Natural killer cell (primary cell): ENCODE data around the gene ATAD1. TPM values are rescaled to one million over a fixed set of nuclear protein-coding genes. Genes with fewer than 3 reads are reported as not detected.

Experiments
- ATAC-seq, 3 donors: fragments of 150-1000 bp in 2 of 3; fragments of 200-7000 bp in 1 of 3; cut with Tn5 transposase; 1 replicate in 1 of 3; 2 replicates in 2 of 3; pipeline ENCODE4 v1.10.0; 2021; ENCODE audit warnings: mild to moderate bottlenecking in 2 of 3, moderate library complexity in 2 of 3
- DNase-seq, 2 donors: peaks; one replicate each; pipeline versions ENCODE4 v3.0.0 to v3.0.0-alpha.2; 2013 to 2021; ENCODE audit warnings: mixed read lengths in 1 of 2
- H3K27ac ChIP-seq: one replicate; pipeline ENCODE4 v1.5.1; 2013; ENCODE audit warnings: mild to moderate bottlenecking, low read length
- H3K27me3 ChIP-seq: one replicate; pipeline ENCODE4 v1.6.1; 2013; ENCODE audit warnings: low read length; ENCODE audit not compliant: control insufficient read depth, insufficient read depth
- H3K36me3 ChIP-seq: one replicate; pipeline ENCODE4 v1.6.1; 2013; ENCODE audit warnings: low read length; ENCODE audit not compliant: control insufficient read depth, insufficient read depth
- H3K4me1 ChIP-seq: one replicate; pipeline ENCODE4 v1.6.1; 2013; ENCODE audit warnings: low read length; ENCODE audit not compliant: control insufficient read depth, insufficient read depth
- H3K4me3 ChIP-seq: one replicate; pipeline ENCODE4 v1.5.1; 2013; ENCODE audit warnings: low read length
- H3K9me3 ChIP-seq: one replicate; pipeline ENCODE4 v1.6.1; 2013; ENCODE audit warnings: low read length; ENCODE audit not compliant: control insufficient read depth, insufficient read depth
- H3K27ac Mint-ChIP-seq, 2 donors: one replicate each; pipeline ENCODE4 v1.8.0; 2022; ENCODE audit warnings: mild to moderate bottlenecking in 2 of 2, mixed read lengths in 2 of 2, moderate library complexity in 1 of 2
- H3K27me3 Mint-ChIP-seq, 2 donors: one replicate each; pipeline ENCODE4 v1.8.0; 2022; ENCODE audit warnings: low read depth in 2 of 2, mixed read lengths in 2 of 2
- H3K36me3 Mint-ChIP-seq: one replicate; pipeline ENCODE4 v1.8.0; 2022; ENCODE audit warnings: mixed read lengths
- H3K4me1 Mint-ChIP-seq, 2 donors: one replicate each; pipeline ENCODE4 v1.8.0; 2022; ENCODE audit warnings: mixed read lengths in 2 of 2
- H3K4me3 Mint-ChIP-seq: one replicate; pipeline ENCODE4 v1.8.0; 2022; ENCODE audit warnings: mild to moderate bottlenecking, moderate library complexity, mixed read lengths
- H3K9me3 Mint-ChIP-seq, 2 donors: one replicate each; pipeline ENCODE4 v1.8.0; 2022; ENCODE audit warnings: mixed read lengths in 2 of 2
- WGBS: methylation state at CpG from one replicate; pipeline ENCODE4 v1.1.7; 2013; ENCODE audit warnings: missing lambda C conversion rate; ENCODE audit not compliant: insufficient coverage; 5-methylcytosine and 5-hydroxymethylcytosine counted together
- intact Hi-C: fragments of 100-400 bp; cut with micrococcal nuclease; formaldehyde crosslinking; loops from one replicate; pipeline ENCODE4 v1.14.2; 2022
- total RNA-seq, 4 donors: library from RNA; stranded (reverse); fragments of 120-200 nt in 1 of 4; gene quantifications; one replicate each; pipeline versions ENCODE4 v1.2.3 to v1.2.4, GENCODE V29; 2013 to 2022
- TF ChIP-seq, protein P1 (sequence below): fragments of 200-600 bp; IDR thresholded peaks from one replicate; pipeline ENCODE4 v1.8.0; 2022; ENCODE audit warnings: antibody characterized with exemption

The ATAD1 gene
- total RNA-seq, 3 donors from 2014 or later (not counting 1 experiment from before 2014, with no cell fraction given): 37.5 to 55.2 (median 43.0) TPM

DNA sequence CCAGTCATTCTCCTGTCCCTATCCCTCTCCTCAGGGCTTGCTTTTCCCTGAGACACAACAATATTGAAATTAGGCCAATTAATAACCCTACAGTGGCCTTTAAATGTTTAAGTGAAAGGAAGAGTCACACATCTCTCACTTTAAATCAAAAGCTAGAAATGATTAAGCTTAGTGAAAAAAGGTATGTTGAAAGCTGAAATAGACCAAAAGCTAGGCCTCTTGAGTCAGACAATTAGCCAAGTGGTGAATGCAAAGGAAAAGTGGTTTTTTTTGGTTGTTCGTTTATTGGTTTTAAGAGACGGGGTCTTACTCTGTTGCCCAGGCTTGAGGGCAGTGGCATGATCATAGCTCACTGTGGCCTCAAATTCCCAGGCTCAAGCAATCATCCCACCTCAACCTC is 9.7 kb upstream of the ATAD1 start:
- intact Hi-C loops: no loop called here
- H3K9me3 Mint-ChIP-seq: no peaks in the 10 kb centered on the region

DNA sequence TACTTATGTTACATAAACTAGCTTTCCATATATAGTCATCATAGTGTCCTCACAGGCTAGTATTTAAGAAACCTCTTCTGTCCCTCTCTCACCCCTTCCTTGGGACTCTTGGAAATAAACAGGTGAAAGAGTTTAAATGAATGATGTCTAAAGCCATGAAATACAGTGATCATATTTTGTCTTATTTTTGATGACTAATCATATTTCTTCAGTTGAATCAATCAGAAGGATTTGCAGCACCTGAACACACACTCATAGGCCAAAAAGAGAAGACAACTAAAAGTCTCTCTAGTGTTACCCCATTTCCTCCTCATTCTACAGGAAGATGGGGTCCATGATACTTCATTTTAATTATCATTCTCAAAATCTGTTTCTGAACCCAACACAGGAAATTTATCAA is 8.6 kb upstream of the ATAD1 start:
- Histone ChIP-seq H3K36me3 (no peaks in the 10 kb centered on the region), H3K27me3 (no peaks in the 10 kb centered on the region), H3K4me1 (no peaks in the 10 kb centered on the region), H3K27ac (no peak overlapping the region), H3K4me3 (no peak overlapping the region), H3K9me3 (no peaks in the 10 kb centered on the region)
- Mint-ChIP-seq H3K9me3 (no peaks in the 10 kb centered on the region), H3K27ac (no peak overlapping the region), H3K36me3 (no peaks in the 10 kb centered on the region), H3K4me1 (peaks cover 27 to 34% of the 10 kb centered on the region in 2 donors), H3K27me3 (peaks cover 0 to 2% of the 10 kb centered on the region in 2 donors), H3K4me3 (no peak overlapping the region)
- TF ChIP-seq, protein P1, sequence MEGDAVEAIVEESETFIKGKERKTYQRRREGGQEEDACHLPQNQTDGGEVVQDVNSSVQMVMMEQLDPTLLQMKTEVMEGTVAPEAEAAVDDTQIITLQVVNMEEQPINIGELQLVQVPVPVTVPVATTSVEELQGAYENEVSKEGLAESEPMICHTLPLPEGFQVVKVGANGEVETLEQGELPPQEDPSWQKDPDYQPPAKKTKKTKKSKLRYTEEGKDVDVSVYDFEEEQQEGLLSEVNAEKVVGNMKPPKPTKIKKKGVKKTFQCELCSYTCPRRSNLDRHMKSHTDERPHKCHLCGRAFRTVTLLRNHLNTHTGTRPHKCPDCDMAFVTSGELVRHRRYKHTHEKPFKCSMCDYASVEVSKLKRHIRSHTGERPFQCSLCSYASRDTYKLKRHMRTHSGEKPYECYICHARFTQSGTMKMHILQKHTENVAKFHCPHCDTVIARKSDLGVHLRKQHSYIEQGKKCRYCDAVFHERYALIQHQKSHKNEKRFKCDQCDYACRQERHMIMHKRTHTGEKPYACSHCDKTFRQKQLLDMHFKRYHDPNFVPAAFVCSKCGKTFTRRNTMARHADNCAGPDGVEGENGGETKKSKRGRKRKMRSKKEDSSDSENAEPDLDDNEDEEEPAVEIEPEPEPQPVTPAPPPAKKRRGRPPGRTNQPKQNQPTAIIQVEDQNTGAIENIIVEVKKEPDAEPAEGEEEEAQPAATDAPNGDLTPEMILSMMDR: no peak
- intact Hi-C loops: no loop called here
- ATAC-seq (no peak), DNase-seq (no peak)

More for the DNA sequence above, 9.7 kb upstream of the ATAD1 start:
- no peaks in the 10 kb centered on the region for H3K36me3 ChIP-seq
- no peaks in the 10 kb centered on the region for H3K9me3 ChIP-seq
- peaks cover 27 to 34% of the 10 kb centered on the region in 2 donors for H3K4me1 Mint-ChIP-seq
- H3K4me3 Mint-ChIP-seq: no peak overlapping the region
- no peaks in the 10 kb centered on the region for H3K27me3 Mint-ChIP-seq
- no peak overlapping the region for H3K27ac ChIP-seq
- no peak overlapping the region for H3K27ac Mint-ChIP-seq
- ATAC-seq: no peak
- H3K36me3 Mint-ChIP-seq: no peaks in the 10 kb centered on the region
- TF ChIP-seq, protein P1: no peak
- no peak overlapping the region for H3K4me3 ChIP-seq
- no peak for DNase-seq
- WGBS: 89% methylated on average over 2 of the region's 2 CpGs
- H3K27me3 ChIP-seq: no peaks in the 10 kb centered on the region
- no peaks in the 10 kb centered on the region for H3K4me1 ChIP-seq

DNA sequence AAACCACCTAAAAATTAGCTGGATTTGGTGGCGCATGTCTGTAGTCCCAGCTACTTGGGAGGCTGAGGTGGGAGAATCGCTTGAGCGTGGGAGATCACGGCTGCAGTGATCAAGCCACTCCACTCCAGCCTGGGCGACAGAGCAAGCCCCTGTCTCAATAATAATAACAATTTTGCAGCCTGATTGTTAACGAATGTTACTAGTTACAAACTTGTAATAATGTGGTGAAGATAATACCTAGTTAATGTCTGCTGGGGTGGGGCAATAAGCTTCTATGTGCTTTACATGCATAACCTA is 1.2 kb upstream of the ATAD1 start:
- Mint-ChIP-seq H3K4me3 (peak overlapping the region; percentile 17), H3K27ac (peak overlapping the region; percentile 96 to 97), H3K9me3 (no peaks in the 10 kb centered on the region), H3K36me3 (no peaks in the 10 kb centered on the region), H3K27me3 (peaks cover 0 to 2% of the 10 kb centered on the region in 2 donors), H3K4me1 (peaks cover 38 to 41% of the 10 kb centered on the region in 2 donors)
- Histone ChIP-seq H3K4me3 (no peak overlapping the region), H3K9me3 (no peaks in the 10 kb centered on the region), H3K4me1 (peaks cover 12% of the 10 kb centered on the region), H3K36me3 (peaks cover 2% of the 10 kb centered on the region), H3K27me3 (no peaks in the 10 kb centered on the region), H3K27ac (peak overlapping the region; percentile 84)
- TF ChIP-seq, protein P1: no peak
- 91% methylated on average over 5 of the region's 6 CpGs for WGBS
- intact Hi-C loops: loop anchor here (5.0 kb wide), 1 partner anchor 1173 kb away; the partner anchor contains the start of gene FAS
- DNase-seq (no peak), ATAC-seq (no peak)
